ENCODE data around the gene TDRD5. TPM values are rescaled to one million over a fixed set of nuclear protein-coding genes. Genes with fewer than 3 reads are reported as not detected.

TDRD5 gene
- total RNA-seq, 1 donor from 2014 or later = not detected

GRCh38 chr1:179601093-179601492 is 9.5 kb downstream of the TDRD5 start:
- H3K27me3 Mint-ChIP-seq = peaks cover 12% of the 10 kb centered on the region
- no peak overlapping the region for H3K4me3 Mint-ChIP-seq
- CTCF ChIA-PET = no interaction called here
- no peaks in the 10 kb centered on the region for H3K36me3 Mint-ChIP-seq (ENCODE audit: low read depth)
- POLR2A ChIA-PET = no interaction called here
- ATAC-seq (ENCODE audit: low read depth) (no peak), DNase-seq (no peak)
- no peak overlapping the region for H3K27ac Mint-ChIP-seq
- no peaks in the 10 kb centered on the region for H3K4me1 Mint-ChIP-seq
- intact Hi-C loops (cut with micrococcal nuclease) = loop anchor here (5.0 kb wide), 1 partner anchor 211 kb away; no protein-coding TSS in a partner anchor
- H3K9me3 Mint-ChIP-seq = peaks cover 10% of the 10 kb centered on the region
- TF ChIP-seq CTCF (IDR thresholded peaks at IDR 0.05) = no peak

- intact Hi-C loops (cut with micrococcal nuclease) = no loop called here
- no peak overlapping the region for H3K27ac Mint-ChIP-seq
- no peaks in the 10 kb centered on the region for H3K36me3 Mint-ChIP-seq (ENCODE audit: low read depth)
- ChIA-PET CTCF (no interaction called here), POLR2A (no interaction called here)
- H3K4me3 Mint-ChIP-seq = no peak overlapping the region
- no peak for TF ChIP-seq CTCF (IDR thresholded peaks at IDR 0.05)
- H3K4me1 Mint-ChIP-seq = no peaks in the 10 kb centered on the region
- no peak for DNase-seq
- H3K27me3 Mint-ChIP-seq = peaks cover 38% of the 10 kb centered on the region
- no peaks in the 10 kb centered on the region for H3K9me3 Mint-ChIP-seq
- ATAC-seq (ENCODE audit: low read depth) = no peak
These were observed 20.7 kb downstream of the TDRD5 start for GRCh38 chr1:179612361-179612760.

GRCh38 chr1:179630719-179631118 is 39.1 kb downstream of the TDRD5 start:
- TF ChIP-seq CTCF (IDR thresholded peaks at IDR 0.05) = no peak
- ChIA-PET CTCF (no interaction called here), POLR2A (no interaction called here)
- H3K27me3 Mint-ChIP-seq = peaks cover 2% of the 10 kb centered on the region
- no peaks in the 10 kb centered on the region for H3K4me1 Mint-ChIP-seq
- H3K27ac Mint-ChIP-seq = no peak overlapping the region
- intact Hi-C loops (cut with micrococcal nuclease) = no loop called here
- ATAC-seq (ENCODE audit: low read depth) (no peak), DNase-seq (no peak)
- H3K36me3 Mint-ChIP-seq (ENCODE audit: low read depth) = no peaks in the 10 kb centered on the region
- H3K9me3 Mint-ChIP-seq = no peaks in the 10 kb centered on the region
- no peak overlapping the region for H3K4me3 Mint-ChIP-seq

GRCh38 chr1:179632868-179633267 is 41.2 kb downstream of the TDRD5 start:
- intact Hi-C loops (cut with micrococcal nuclease) = no loop called here
- DNase-seq (no peak), ATAC-seq (ENCODE audit: low read depth) (no peak)
- Mint-ChIP-seq H3K36me3 (ENCODE audit: low read depth) (no peaks in the 10 kb centered on the region), H3K4me1 (no peaks in the 10 kb centered on the region), H3K4me3 (no peak overlapping the region), H3K27me3 (peaks cover 3% of the 10 kb centered on the region), H3K27ac (no peak overlapping the region), H3K9me3 (no peaks in the 10 kb centered on the region)
- no peak for TF ChIP-seq CTCF (IDR thresholded peaks at IDR 0.05)
- POLR2A ChIA-PET = no interaction called here
- CTCF ChIA-PET = no interaction called here

- CTCF ChIA-PET = no interaction called here
- no peak for ATAC-seq (ENCODE audit: low read depth)
- Mint-ChIP-seq H3K27me3 (peaks cover 3% of the 10 kb centered on the region), H3K27ac (no peak overlapping the region), H3K4me1 (no peaks in the 10 kb centered on the region), H3K36me3 (ENCODE audit: low read depth) (no peaks in the 10 kb centered on the region), H3K4me3 (no peak overlapping the region), H3K9me3 (no peaks in the 10 kb centered on the region)
- no peak for DNase-seq
- intact Hi-C loops (cut with micrococcal nuclease) = no loop called here
- POLR2A ChIA-PET = no interaction called here
- TF ChIP-seq CTCF (IDR thresholded peaks at IDR 0.05) = no peak
These were observed 45.7 kb downstream of the TDRD5 start for GRCh38 chr1:179637211-179637860.

Data from activated B cell treated with CpG ODN at 0.5 μM for 24 hours (primary cell).